GM23338 (cell line): ENCODE measurements around the gene THRB. TPM values are rescaled to one million over a fixed set of nuclear protein-coding genes. Genes with fewer than 3 reads are reported as not detected.

Source experiments
- ATAC-seq: fragments of 200-7000 bp; cut with Tn5 transposase; 3 replicates; pipeline ENCODE4 v1.9.1; 2020
- DNase-seq: peaks from one replicate; pipeline ENCODE4 v3.0.0-alpha.2; 2015; ENCODE audit warnings: low spot score
- H2AFZ ChIP-seq: fragments of 200-600 bp; sonication (generic); 2 replicates; pipeline ENCODE4 v1.8.0; 2016; ENCODE audit warnings: antibody characterized with exemption, mild to moderate bottlenecking, moderate library complexity
- H3F3A ChIP-seq: fragments of 200-600 bp; sonication (generic); replicated peaks from 2 replicates; pipeline ENCODE4 v1.8.0; 2017; ENCODE audit warnings: antibody characterized with exemption, mixed run types, low read depth
- H3K27ac ChIP-seq: fragments of 200-600 bp; sonication (generic); 2 replicates; pipeline ENCODE4 v1.6.1; 2016; ENCODE audit warnings: low read depth
- H3K27me3 ChIP-seq: fragments of 200-600 bp; sonication (generic); 2 replicates; pipeline ENCODE4 v1.8.0; 2016; ENCODE audit warnings: mild to moderate bottlenecking, mixed run types, moderate library complexity; ENCODE audit not compliant: insufficient read depth
- H3K36me3 ChIP-seq: fragments of 200-600 bp; sonication (generic); 2 replicates; pipeline ENCODE4 v1.8.0; 2016; ENCODE audit warnings: mild to moderate bottlenecking; ENCODE audit not compliant: insufficient read depth
- H3K4me1 ChIP-seq: fragments of 200-600 bp; sonication (generic); 2 replicates; pipeline ENCODE4 v1.8.0; 2016; ENCODE audit warnings: mild to moderate bottlenecking, moderate library complexity; ENCODE audit not compliant: insufficient read depth
- H3K4me2 ChIP-seq: fragments of 200-600 bp; sonication (generic); 2 replicates; pipeline ENCODE4 v1.7.1; 2017; ENCODE audit warnings: mixed run types
- H3K4me3 ChIP-seq: fragments of 200-600 bp; sonication (generic); 2 replicates; pipeline ENCODE4 v1.6.1; 2016; ENCODE audit warnings: mixed run types
- H3K79me2 ChIP-seq: fragments of 200-600 bp; sonication (generic); replicated peaks from 2 replicates; pipeline ENCODE4 v1.8.0; 2017; ENCODE audit warnings: mild to moderate bottlenecking; ENCODE audit not compliant: insufficient read depth
- H3K9me2 ChIP-seq: fragments of 200-600 bp; sonication (generic); 2 replicates; pipeline ENCODE4 v1.8.0; 2017; ENCODE audit not compliant: insufficient read depth
- H4K20me1 ChIP-seq: fragments of 200-600 bp; sonication (generic); replicated peaks from 2 replicates; pipeline ENCODE4 v1.8.0; 2017; ENCODE audit warnings: mild to moderate bottlenecking; ENCODE audit not compliant: insufficient read depth
- H3K27ac Mint-ChIP-seq: 2 replicates; pipeline ENCODE4 v1.8.0; 2020; ENCODE audit warnings: inconsistent platforms, mild to moderate bottlenecking, moderate library complexity, mixed read lengths
- H3K27me3 Mint-ChIP-seq: 3 replicates; pipeline ENCODE4 v1.8.0; 2022; ENCODE audit warnings: low read depth, mild to moderate bottlenecking, moderate library complexity, mixed read lengths, inconsistent platforms; ENCODE audit not compliant: insufficient read depth, poor library complexity
- H3K36me3 Mint-ChIP-seq: 3 replicates; pipeline ENCODE4 v1.8.0; 2021; ENCODE audit warnings: low read depth, mild to moderate bottlenecking, inconsistent platforms, moderate library complexity, mixed read lengths
- H3K4me1 Mint-ChIP-seq: 3 replicates; pipeline ENCODE4 v1.8.0; 2020; ENCODE audit warnings: mild to moderate bottlenecking, inconsistent platforms, mixed read lengths
- H3K4me3 Mint-ChIP-seq: 3 replicates; pipeline ENCODE4 v1.8.0; 2021; ENCODE audit warnings: moderate library complexity, mild to moderate bottlenecking, inconsistent platforms, mixed read lengths
- H3K9me3 Mint-ChIP-seq: 3 replicates; pipeline ENCODE4 v1.8.0; 2020; ENCODE audit warnings: moderate library complexity, mild to moderate bottlenecking, inconsistent platforms, mixed read lengths
- CREB1 ChIP-seq: fragments of 250-450 bp; sonication (Bioruptor Pico); IDR thresholded peaks from 2 replicates; pipeline ENCODE4 v1.5.0; 2020; ENCODE audit warnings: low read depth, mild to moderate bottlenecking, moderate library complexity
- EZH2phosphoT487 ChIP-seq: fragments of 200-600 bp; sonication (generic); IDR thresholded peaks from one replicate; pipeline ENCODE4 v1.8.1; 2018; ENCODE audit warnings: antibody characterized with exemption; ENCODE audit not compliant: unreplicated experiment
- JUNB ChIP-seq: IDR thresholded peaks from one replicate; pipeline ENCODE4 v1.6.1; 2016; ENCODE audit warnings: antibody characterized with exemption; ENCODE audit not compliant: unreplicated experiment
- NANOG ChIP-seq: IDR thresholded peaks from 2 replicates; pipeline ENCODE4 v1.6.1; 2016; ENCODE audit warnings: antibody characterized with exemption, borderline replicate concordance
- POLR2AphosphoS5 ChIP-seq: IDR thresholded peaks from 2 replicates; pipeline ENCODE4 v1.6.1; 2016; ENCODE audit warnings: antibody characterized with exemption, low read depth
- STAT1 ChIP-seq: IDR thresholded peaks from one replicate; pipeline ENCODE4 v1.6.1; 2016; ENCODE audit warnings: antibody characterized with exemption; ENCODE audit not compliant: unreplicated experiment
- ZNF114 ChIP-seq: fragments of 250-450 bp; sonication (Bioruptor Pico); IDR thresholded peaks from 2 replicates; pipeline ENCODE4 v1.5.0; 2020; ENCODE audit warnings: mild to moderate bottlenecking, moderate library complexity
- polyA plus RNA-seq: library from polyadenylated mRNA; unstranded; fragments of >200 nt; fragmentation: Nextera tagmentation; extraction: Ambion mirVana; gene quantifications from 2 replicates; pipeline ENCODE4 v1.2.1, GENCODE V29; 2016
- total RNA-seq: library from RNA; depleted of rRNA; stranded (reverse); fragments of >200 nt; shearing (Covaris generic); gene quantifications from 2 replicates; pipeline ENCODE4 v1.2.3, GENCODE V29; 2014
- TF ChIP-seq, protein P1 (sequence below), 2 experiments: fragments of 200-600 bp in 1 of 2; sonication (generic) in 1 of 2; conservative IDR thresholded peaks; 2 replicates each; pipeline versions ENCODE4 v1.5.1 to v1.6.1; 2016 to 2017; ENCODE audit warnings: antibody characterized with exemption in 2 of 2, low read depth in 2 of 2, mild to moderate bottlenecking in 2 of 2, moderate library complexity in 1 of 2
- TF ChIP-seq, protein P2 (sequence below): fragments of 250-450 bp; sonication (Bioruptor Pico); IDR thresholded peaks from 2 replicates; pipeline ENCODE4 v1.5.0; 2020; ENCODE audit warnings: mild to moderate bottlenecking, moderate library complexity

The THRB gene
- total and polyA plus RNA-seq, 2 experiments from 2014 or later = 1.7 to 3.2 TPM

DNA sequence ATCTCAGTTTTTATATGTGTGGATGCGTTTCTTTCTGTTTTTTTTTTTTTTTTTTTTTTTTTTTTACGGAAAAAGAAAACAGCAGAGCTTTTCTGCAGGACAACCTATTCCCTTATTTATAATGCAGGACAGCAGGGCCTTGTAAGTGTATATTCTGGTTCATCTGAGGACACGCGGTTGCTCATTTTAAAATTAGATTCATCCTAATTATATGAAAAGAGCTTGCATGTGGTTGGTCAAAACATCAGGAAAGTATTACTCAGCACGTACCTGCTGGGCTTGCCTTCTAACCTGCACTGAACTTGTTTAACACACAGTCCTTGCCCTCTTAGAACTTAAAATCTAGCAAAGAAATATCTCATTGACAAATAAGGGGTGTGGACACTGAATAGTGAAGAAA is 13.5 kb downstream of the THRB start:
- Histone ChIP-seq H3K4me2 (no peak overlapping the region), H3K36me3 (no peaks in the 10 kb centered on the region), H3K4me3 (no peak overlapping the region), H3K27ac (no peak overlapping the region), H3F3A (no peaks in the 10 kb centered on the region), H3K4me1 (peaks cover 24% of the 10 kb centered on the region), H4K20me1 (no peaks in the 10 kb centered on the region), H2AFZ (no peak overlapping the region), H3K9me2 (no peaks in the 10 kb centered on the region), H3K27me3 (peaks cover 20% of the 10 kb centered on the region), H3K79me2 (no peaks in the 10 kb centered on the region)
- ATAC-seq = no peak
- H3K4me3 Mint-ChIP-seq = no peak overlapping the region
- TF ChIP-seq STAT1 (no peak), EZH2phosphoT487 (no peak), JUNB (no peak), NANOG (no peak), POLR2AphosphoS5 (no peak), CREB1 (CRISPR knock-in tag) (no peak), ZNF114 (CRISPR knock-in tag) (no peak)
- TF ChIP-seq, protein P1, sequence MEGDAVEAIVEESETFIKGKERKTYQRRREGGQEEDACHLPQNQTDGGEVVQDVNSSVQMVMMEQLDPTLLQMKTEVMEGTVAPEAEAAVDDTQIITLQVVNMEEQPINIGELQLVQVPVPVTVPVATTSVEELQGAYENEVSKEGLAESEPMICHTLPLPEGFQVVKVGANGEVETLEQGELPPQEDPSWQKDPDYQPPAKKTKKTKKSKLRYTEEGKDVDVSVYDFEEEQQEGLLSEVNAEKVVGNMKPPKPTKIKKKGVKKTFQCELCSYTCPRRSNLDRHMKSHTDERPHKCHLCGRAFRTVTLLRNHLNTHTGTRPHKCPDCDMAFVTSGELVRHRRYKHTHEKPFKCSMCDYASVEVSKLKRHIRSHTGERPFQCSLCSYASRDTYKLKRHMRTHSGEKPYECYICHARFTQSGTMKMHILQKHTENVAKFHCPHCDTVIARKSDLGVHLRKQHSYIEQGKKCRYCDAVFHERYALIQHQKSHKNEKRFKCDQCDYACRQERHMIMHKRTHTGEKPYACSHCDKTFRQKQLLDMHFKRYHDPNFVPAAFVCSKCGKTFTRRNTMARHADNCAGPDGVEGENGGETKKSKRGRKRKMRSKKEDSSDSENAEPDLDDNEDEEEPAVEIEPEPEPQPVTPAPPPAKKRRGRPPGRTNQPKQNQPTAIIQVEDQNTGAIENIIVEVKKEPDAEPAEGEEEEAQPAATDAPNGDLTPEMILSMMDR (conservative IDR thresholded peaks at IDR 0.05; ENCODE audit: low read depth in 2 of 2) = no peak
- TF ChIP-seq, protein P2, sequence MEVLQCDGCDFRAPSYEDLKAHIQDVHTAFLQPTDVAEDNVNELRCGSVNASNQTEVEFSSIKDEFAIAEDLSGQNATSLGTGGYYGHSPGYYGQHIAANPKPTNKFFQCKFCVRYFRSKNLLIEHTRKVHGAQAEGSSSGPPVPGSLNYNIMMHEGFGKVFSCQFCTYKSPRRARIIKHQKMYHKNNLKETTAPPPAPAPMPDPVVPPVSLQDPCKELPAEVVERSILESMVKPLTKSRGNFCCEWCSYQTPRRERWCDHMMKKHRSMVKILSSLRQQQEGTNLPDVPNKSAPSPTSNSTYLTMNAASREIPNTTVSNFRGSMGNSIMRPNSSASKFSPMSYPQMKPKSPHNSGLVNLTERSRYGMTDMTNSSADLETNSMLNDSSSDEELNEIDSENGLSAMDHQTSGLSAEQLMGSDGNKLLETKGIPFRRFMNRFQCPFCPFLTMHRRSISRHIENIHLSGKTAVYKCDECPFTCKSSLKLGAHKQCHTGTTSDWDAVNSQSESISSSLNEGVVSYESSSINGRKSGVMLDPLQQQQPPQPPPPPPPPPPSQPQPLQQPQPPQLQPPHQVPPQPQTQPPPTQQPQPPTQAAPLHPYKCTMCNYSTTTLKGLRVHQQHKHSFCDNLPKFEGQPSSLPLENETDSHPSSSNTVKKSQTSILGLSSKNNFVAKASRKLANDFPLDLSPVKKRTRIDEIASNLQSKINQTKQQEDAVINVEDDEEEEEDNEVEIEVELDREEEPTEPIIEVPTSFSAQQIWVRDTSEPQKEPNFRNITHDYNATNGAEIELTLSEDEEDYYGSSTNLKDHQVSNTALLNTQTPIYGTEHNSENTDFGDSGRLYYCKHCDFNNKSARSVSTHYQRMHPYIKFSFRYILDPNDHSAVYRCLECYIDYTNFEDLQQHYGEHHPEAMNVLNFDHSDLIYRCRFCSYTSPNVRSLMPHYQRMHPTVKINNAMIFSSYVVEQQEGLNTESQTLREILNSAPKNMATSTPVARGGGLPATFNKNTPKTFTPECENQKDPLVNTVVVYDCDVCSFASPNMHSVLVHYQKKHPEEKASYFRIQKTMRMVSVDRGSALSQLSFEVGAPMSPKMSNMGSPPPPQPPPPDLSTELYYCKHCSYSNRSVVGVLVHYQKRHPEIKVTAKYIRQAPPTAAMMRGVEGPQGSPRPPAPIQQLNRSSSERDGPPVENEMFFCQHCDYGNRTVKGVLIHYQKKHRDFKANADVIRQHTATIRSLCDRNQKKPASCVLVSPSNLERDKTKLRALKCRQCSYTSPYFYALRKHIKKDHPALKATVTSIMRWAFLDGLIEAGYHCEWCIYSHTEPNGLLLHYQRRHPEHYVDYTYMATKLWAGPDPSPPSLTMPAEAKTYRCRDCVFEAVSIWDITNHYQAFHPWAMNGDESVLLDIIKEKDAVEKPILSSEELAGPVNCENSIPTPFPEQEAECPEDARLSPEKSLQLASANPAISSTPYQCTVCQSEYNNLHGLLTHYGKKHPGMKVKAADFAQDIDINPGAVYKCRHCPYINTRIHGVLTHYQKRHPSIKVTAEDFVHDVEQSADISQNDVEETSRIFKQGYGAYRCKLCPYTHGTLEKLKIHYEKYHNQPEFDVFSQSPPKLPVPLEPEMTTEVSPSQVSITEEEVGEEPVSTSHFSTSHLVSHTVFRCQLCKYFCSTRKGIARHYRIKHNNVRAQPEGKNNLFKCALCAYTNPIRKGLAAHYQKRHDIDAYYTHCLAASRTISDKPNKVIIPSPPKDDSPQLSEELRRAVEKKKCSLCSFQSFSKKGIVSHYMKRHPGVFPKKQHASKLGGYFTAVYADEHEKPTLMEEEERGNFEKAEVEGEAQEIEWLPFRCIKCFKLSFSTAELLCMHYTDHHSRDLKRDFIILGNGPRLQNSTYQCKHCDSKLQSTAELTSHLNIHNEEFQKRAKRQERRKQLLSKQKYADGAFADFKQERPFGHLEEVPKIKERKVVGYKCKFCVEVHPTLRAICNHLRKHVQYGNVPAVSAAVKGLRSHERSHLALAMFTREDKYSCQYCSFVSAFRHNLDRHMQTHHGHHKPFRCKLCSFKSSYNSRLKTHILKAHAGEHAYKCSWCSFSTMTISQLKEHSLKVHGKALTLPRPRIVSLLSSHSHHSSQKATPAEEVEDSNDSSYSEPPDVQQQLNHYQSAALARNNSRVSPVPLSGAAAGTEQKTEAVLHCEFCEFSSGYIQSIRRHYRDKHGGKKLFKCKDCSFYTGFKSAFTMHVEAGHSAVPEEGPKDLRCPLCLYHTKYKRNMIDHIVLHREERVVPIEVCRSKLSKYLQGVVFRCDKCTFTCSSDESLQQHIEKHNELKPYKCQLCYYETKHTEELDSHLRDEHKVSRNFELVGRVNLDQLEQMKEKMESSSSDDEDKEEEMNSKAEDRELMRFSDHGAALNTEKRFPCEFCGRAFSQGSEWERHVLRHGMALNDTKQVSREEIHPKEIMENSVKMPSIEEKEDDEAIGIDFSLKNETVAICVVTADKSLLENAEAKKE (CRISPR knock-in tag) = no peak
- no peak for DNase-seq
- no peaks in the 10 kb centered on the region for H3K36me3 Mint-ChIP-seq
- H3K27ac Mint-ChIP-seq = no peak overlapping the region; the same call in 1 of the 2 replicates
- H3K9me3 Mint-ChIP-seq = peaks cover 3% of the 10 kb centered on the region; the same call in 1 of the 3 replicates
- H3K4me1 Mint-ChIP-seq = peaks cover 26% of the 10 kb centered on the region
- H3K27me3 Mint-ChIP-seq = peaks cover 27% of the 10 kb centered on the region
